HG02623 (cell line): Measurements from ENCODE around the gene GRIK5.
A peak's percentile ranks its signal among the peaks of the same experiment; 100 is the strongest.
"Not testable (repeated sequence)": the region's sequence is repeated elsewhere in the genome, so short reads cannot be mapped to it uniquely, and the experiment has no call there.

ENCODE experiments used
- ATAC-seq: cut with Tn5 transposase; IDR thresholded peaks from one replicate; pipeline ENCODE4 v1.9.1; 2021; ENCODE audit warnings: moderate library complexity; ENCODE audit not compliant: unreplicated experiment

GRIK5 gene

GRCh38 chr19:42069619-42070351 is at the start of gene GRIK5:
Gene GRIK5, minus strand, starts transcription at chr19:42070206. Its CDS starts 4,436 bp downstream, at chr19:42065770.
- no peak for ATAC-seq

GRCh38 chr19:42117076-42117475 is 47.1 kb upstream of the GRIK5 start:
- no peak for ATAC-seq

GRCh38 chr19:42116308-42117075 is 46.5 kb upstream of the GRIK5 start:
- ATAC-seq: no peak

- no peak for ATAC-seq
Measured at GRCh38 chr19:42115705-42116104, 45.7 kb upstream of the GRIK5 start.

- no peak for ATAC-seq
Measured at GRCh38 chr19:42115219-42115618, 45.2 kb upstream of the GRIK5 start.

GRCh38 chr19:42114412-42114811 is 44.4 kb upstream of the GRIK5 start:
- ATAC-seq: peak; percentile 59

- peak; percentile 30 for ATAC-seq
Measured at GRCh38 chr19:42113641-42114348, 43.8 kb upstream of the GRIK5 start.

- ATAC-seq: no peak
Measured at GRCh38 chr19:42111811-42112210, 41.8 kb upstream of the GRIK5 start.

- ATAC-seq: no peak
Measured at GRCh38 chr19:42111384-42111783, 41.4 kb upstream of the GRIK5 start.

- no peak for ATAC-seq
Measured at GRCh38 chr19:42110658-42111057, 40.7 kb upstream of the GRIK5 start.

- no peak for ATAC-seq
Measured at GRCh38 chr19:42109896-42110295, 39.9 kb upstream of the GRIK5 start.

GRCh38 chr19:42108527-42109389 is 38.8 kb upstream of the GRIK5 start:
- ATAC-seq: peak; percentile 66

GRCh38 chr19:42105368-42105767 is 35.4 kb upstream of the GRIK5 start:
- no peak for ATAC-seq

- no peak for ATAC-seq
Measured at GRCh38 chr19:42102877-42103276, 32.9 kb upstream of the GRIK5 start.

- not testable (repeated sequence) for ATAC-seq
Measured at GRCh38 chr19:42100241-42100640, 30.2 kb upstream of the GRIK5 start.

GRCh38 chr19:42099336-42099925 is 29.4 kb upstream of the GRIK5 start:
- no peak for ATAC-seq

- no peak for ATAC-seq
Measured at GRCh38 chr19:42098781-42099180, 28.8 kb upstream of the GRIK5 start.

- ATAC-seq: no peak
Measured at GRCh38 chr19:42097461-42097860, 27.5 kb upstream of the GRIK5 start.

- ATAC-seq: no peak
Measured at GRCh38 chr19:42096255-42096837, 26.3 kb upstream of the GRIK5 start.

GRCh38 chr19:42095814-42096230 is 25.8 kb upstream of the GRIK5 start:
- ATAC-seq: no peak
